Sigmoid colon (tissue), 4 donors: Measurements from ENCODE around the gene POU2F2.

Source experiments
- CTCF ChIP-seq, 4 experiments: fragments of 450-650 bp in 3 of 4; fragments of 200-600 bp in 1 of 4; IDR thresholded peaks; one replicate each; pipeline ENCODE4 v1.5.1; 2016 to 2019; ENCODE audit warnings: antibody characterized with exemption in 4 of 4, mild to moderate bottlenecking in 3 of 4, moderate library complexity in 2 of 4
- EP300 ChIP-seq, 4 donors: sonication (generic); formaldehyde crosslinking; IDR thresholded peaks; one replicate each; pipeline ENCODE4 v1.6.1; 2017; ENCODE audit warnings: antibody characterized with exemption in 4 of 4
- POLR2A ChIP-seq, 2 donors: fragments of 450-650 bp; IDR thresholded peaks; one replicate each; pipeline ENCODE4 v1.6.1; 2016; ENCODE audit warnings: antibody characterized with exemption in 2 of 2, mild to moderate bottlenecking in 2 of 2, moderate library complexity in 2 of 2
- POLR2AphosphoS5 ChIP-seq, 4 donors: sonication (generic); formaldehyde crosslinking; IDR thresholded peaks; one replicate each; pipeline ENCODE4 v1.6.1; 2017; ENCODE audit warnings: antibody characterized with exemption in 4 of 4

DNA sequence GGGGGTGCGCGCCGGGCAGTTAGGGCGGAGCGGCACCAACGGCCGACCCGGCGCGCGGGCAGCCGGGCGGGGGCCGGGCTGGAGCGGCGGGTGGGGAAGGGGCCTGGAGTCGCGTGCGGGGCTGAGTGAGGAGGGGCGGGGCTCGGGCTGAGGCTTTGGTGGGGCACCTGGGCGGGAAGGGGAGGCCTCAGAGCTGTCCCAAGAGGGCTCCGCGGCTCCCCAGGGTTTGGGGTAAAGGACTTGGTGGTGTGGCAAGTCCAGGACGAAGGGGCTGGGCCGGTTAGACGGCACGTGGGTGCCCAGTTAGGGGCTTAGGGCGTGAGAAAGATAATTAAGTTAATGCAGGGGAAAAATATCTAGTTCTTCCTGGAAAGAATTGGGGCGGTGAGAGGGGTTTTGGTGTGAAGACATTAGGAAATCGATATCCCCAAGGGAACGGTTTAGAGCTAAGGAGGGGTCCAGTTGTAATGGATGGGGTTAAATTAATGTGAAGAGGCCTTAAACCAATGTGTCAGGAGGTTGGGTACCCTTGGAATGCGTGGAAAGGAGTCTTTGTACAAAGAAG is 55.8 kb downstream of the POU2F2 start:
- TF ChIP-seq POLR2A (IDR thresholded peaks at IDR 0.05) (no peak), POLR2AphosphoS5 (IDR thresholded peaks at IDR 0.05) (no peak), CTCF (IDR thresholded peaks at IDR 0.05) (no peak), EP300 (IDR thresholded peaks at IDR 0.05) (no peak)
